ENCODE measurements around the gene ATG13.

DNA sequence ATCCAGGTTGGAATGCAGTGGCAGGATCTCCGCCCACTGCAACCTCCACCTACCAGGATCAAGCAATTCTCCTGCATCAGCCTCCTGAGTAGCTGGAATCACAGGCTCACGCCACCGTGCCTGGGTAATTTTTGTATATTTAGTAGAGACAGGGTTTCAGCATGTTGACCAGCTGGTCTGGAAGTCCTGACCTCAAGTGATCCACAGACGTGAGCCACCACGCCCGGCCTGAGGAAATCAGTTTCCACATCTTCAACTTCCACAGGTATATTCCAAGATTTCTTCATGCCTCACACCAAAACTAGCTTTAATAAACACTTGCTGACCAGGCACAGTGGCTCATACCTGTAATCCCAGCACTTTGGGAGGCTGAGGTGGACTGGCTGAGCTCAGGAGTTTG is 8.0 kb upstream of the ATG13 start:
- TF ChIP-seq POLR2A (IDR thresholded peaks at IDR 0.05; ENCODE audit: low read length) (no peak), GATA1 (IDR thresholded peaks at IDR 0.05; ENCODE audit: low read depth, low read length) (no peak)

Data from erythroblast (primary cell).